Heart left ventricle (tissue), 13 donors: ENCODE measurements around the gene KIAA1217.

ENCODE experiments used
- CTCF ChIP-seq, 12 donors: fragments of 200-600 bp; sonication (generic) in 4 of 12; IDR thresholded peaks; one replicate each; pipeline versions ENCODE4 v1.5.0 to v1.8.0; 2018 to 2022; ENCODE audit warnings: antibody characterized with exemption in 12 of 12, mild to moderate bottlenecking in 5 of 12
- POLR2A ChIP-seq, 2 donors: fragments of 450-650 bp; IDR thresholded peaks; one replicate each; pipeline ENCODE4 v1.6.1; 2017; ENCODE audit warnings: antibody characterized with exemption in 2 of 2, mild to moderate bottlenecking in 2 of 2, moderate library complexity in 2 of 2
- donor health status: ischemic (EF 13 %, LVEDD 7.1; RV severe dilation, severe dysfunction).
- donor health status: DM: no; HTN: yes; CAD: no.
- donor health status: DM: no; HTN: no; CAD: no.
- donor health status: ischemic (EF 25% LVEDD 6.9; RV normal size, moderate dysfunction).
- donor health status: ischemic (EF 25% LVEDD 5.7; RV mildly dilated, moderate dysfunction).
- donor health status: ischemic (EF 35%, LVEDD 5.7; RV mildly dilated, moderate dysfunction).
- donor health status: nonischemic (EF 11% LVEDD 7.7; RV severe dilation, severe dysfunction).
- donor health status: DM: yes; HTN: yes; CAD: no.
- donor health status: PGD.
- donor health status: ischemic (EF 29% LVEDD 5.4; RV normal size, mild dysfunction).
- donor health status: nonischemic (EF 23%, LVEDD 6.1; RV moderate dilation, normal function).

DNA sequence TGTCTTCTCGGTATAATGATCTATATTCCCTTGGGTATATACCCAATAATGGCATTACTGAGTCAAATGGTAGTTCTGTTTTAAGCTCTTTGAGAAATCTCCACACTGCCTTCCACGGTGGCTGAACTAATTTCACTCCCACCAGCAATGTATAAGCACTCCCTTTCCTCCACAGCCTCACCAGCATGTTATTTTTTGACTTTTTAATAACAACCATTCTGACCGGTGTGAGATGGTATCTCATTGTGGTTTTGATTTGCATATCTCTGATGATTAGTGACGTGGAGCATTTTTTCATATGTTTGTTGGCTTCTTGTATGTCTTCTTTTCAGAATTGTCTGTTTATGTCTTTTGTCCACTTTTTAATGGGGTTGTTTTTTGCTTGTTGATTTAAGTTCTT lies 33.6 kb downstream of the KIAA1217 start:
- TF ChIP-seq CTCF (IDR thresholded peaks at IDR 0.05) (no peak), POLR2A (IDR thresholded peaks at IDR 0.05) (no peak)
